Measurements from ENCODE around the gene NDEL1.

NDEL1 gene

DNA sequence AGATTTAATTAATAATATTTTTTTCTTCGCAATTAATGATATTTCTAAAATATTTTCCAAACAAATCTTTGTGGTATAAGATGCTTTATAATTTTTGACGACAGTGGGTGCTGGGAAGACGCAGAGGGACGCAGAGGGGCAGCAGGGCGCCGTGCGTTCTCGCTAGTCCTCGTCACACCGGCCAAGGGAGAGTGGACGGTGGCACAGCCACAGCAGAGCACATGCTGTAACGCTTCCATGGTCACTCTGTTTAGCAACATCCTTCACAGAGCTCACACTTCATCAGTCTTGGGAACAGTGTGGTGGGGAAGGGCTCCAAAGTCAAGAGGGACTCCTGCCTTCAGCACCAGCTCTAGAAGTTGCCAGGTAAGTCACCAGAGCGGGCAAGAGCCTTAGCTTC is 60.4 kb downstream of the NDEL1 start:
- no peak overlapping the region for H3K27ac ChIP-seq (ENCODE audit: low read length)
- no CpG with 5 or more reads among the region's 13 CpGs for WGBS (ENCODE audit: insufficient coverage, insufficient read length)
- no peaks in the 10 kb centered on the region for H3K4me1 ChIP-seq (ENCODE audit: control insufficient read depth, insufficient read depth, low read length)
- no peaks in the 10 kb centered on the region for H3K9me3 ChIP-seq (ENCODE audit: control insufficient read depth, insufficient read depth, low read length)
- no peak overlapping the region for H3K4me3 ChIP-seq (ENCODE audit: low read length)
- H3K27me3 ChIP-seq (ENCODE audit: control insufficient read depth, insufficient read depth, low read length) = no peaks in the 10 kb centered on the region
- H3K36me3 ChIP-seq (ENCODE audit: control insufficient read depth, insufficient read depth, low read length) = peaks cover 60% of the 10 kb centered on the region
- no peak for DNase-seq (ENCODE audit: low read depth, low spot score)

DNA sequence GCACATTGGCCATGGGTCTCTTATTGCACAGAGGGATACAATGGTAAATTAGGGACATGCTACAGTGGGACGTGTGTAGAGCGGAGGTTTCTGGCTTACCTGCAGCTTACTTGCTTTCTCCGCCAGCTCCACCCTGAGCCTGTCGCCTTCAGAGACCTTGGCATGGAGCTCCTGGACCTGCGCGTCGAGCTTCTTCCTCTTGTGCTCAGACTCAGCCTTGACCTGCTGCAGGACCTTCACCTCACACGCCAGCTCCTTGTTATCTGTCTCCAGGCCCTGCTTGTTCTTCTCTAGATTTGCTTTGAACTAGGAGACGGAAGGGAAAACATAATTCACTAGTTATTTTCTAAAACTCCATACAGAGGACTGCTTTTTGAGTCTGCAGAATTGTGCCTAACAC is 63.5 kb downstream of the NDEL1 start:
- WGBS (ENCODE audit: insufficient coverage, insufficient read length) = no CpG with 5 or more reads among the region's 9 CpGs
- Histone ChIP-seq H3K4me1 (ENCODE audit: control insufficient read depth, insufficient read depth, low read length) (no peaks in the 10 kb centered on the region), H3K36me3 (ENCODE audit: control insufficient read depth, insufficient read depth, low read length) (peaks cover 52% of the 10 kb centered on the region), H3K4me3 (ENCODE audit: low read length) (no peak overlapping the region), H3K27me3 (ENCODE audit: control insufficient read depth, insufficient read depth, low read length) (no peaks in the 10 kb centered on the region), H3K27ac (ENCODE audit: low read length) (no peak overlapping the region), H3K9me3 (ENCODE audit: control insufficient read depth, insufficient read depth, low read length) (no peaks in the 10 kb centered on the region)
- no peak for DNase-seq (ENCODE audit: low read depth, low spot score)

DNA sequence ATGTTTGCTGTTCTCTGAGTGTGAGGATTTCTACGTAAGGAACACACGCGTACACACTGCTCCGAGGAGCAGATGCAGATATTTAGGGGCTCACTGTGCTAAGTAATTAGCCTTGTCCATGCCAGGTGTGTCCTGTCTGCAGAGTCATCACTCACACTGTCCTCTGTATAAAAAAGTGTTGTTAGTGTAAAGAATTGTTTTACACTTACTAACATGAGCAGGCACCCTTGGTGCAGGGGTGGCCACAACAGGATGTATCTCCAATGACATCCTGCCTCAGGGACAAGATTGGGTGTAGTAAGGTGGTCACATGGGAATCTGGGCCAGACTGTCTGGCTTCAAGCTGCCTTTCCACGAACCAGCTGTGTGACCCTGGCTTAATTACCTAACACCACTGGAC is 63.9 kb downstream of the NDEL1 start:
- no CpG with 5 or more reads among the region's 5 CpGs for WGBS (ENCODE audit: insufficient coverage, insufficient read length)
- peaks cover 54% of the 10 kb centered on the region for H3K36me3 ChIP-seq (ENCODE audit: control insufficient read depth, insufficient read depth, low read length)
- H3K27me3 ChIP-seq (ENCODE audit: control insufficient read depth, insufficient read depth, low read length) = no peaks in the 10 kb centered on the region
- H3K4me1 ChIP-seq (ENCODE audit: control insufficient read depth, insufficient read depth, low read length) = no peaks in the 10 kb centered on the region
- H3K9me3 ChIP-seq (ENCODE audit: control insufficient read depth, insufficient read depth, low read length) = no peaks in the 10 kb centered on the region
- no peak for DNase-seq (ENCODE audit: low read depth, low spot score)
- H3K4me3 ChIP-seq (ENCODE audit: low read length) = no peak overlapping the region
- H3K27ac ChIP-seq (ENCODE audit: low read length) = no peak overlapping the region

DNA sequence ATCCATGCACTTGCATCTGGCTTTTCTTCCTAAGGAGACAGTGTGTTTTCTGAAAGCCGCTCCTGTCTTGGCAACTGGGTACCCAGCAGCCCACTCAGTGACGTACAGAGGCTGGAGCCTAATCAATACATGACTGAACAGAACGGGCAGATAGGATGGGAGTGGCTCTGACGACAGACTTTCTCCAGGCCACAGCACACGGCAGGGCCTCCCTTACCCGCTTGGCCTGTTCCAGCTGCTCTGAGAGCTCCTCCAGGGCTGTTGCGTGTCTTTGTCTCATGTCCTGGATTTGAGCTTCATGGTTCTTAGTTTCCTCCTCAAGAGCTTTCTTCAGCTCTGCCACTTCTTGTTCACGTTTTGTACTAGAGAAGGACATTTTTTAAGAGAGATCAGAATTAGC is 64.9 kb downstream of the NDEL1 start:
- no peak for DNase-seq (ENCODE audit: low read depth, low spot score)
- no peaks in the 10 kb centered on the region for H3K27me3 ChIP-seq (ENCODE audit: control insufficient read depth, insufficient read depth, low read length)
- no peak overlapping the region for H3K27ac ChIP-seq (ENCODE audit: low read length)
- H3K4me1 ChIP-seq (ENCODE audit: control insufficient read depth, insufficient read depth, low read length) = no peaks in the 10 kb centered on the region
- H3K36me3 ChIP-seq (ENCODE audit: control insufficient read depth, insufficient read depth, low read length) = peaks cover 55% of the 10 kb centered on the region
- H3K4me3 ChIP-seq (ENCODE audit: low read length) = no peak overlapping the region
- no CpG with 5 or more reads among the region's 8 CpGs for WGBS (ENCODE audit: insufficient coverage, insufficient read length)
- H3K9me3 ChIP-seq (ENCODE audit: control insufficient read depth, insufficient read depth, low read length) = no peaks in the 10 kb centered on the region

DNA sequence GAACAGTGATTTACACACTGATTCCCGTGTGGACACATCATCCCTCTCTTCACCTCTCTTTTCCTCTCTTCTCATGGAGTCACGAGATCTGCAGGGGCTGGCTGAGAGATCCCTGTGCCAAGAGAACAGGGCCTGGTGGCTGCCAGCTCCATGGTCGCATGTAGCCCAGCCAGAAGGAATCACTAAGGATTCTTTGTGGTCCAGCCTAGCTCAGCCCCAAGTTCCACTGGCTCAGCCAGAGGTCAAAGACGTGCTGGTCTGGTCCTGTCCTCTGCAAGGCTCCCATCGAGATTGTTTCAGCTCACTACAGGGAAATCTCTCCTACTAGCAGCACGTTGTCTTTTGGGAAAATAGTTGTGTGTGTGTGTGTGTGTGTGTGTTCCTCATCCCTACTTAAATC is 66.4 kb downstream of the NDEL1 start:
- Histone ChIP-seq H3K36me3 (ENCODE audit: control insufficient read depth, insufficient read depth, low read length) (peaks cover 56% of the 10 kb centered on the region), H3K27me3 (ENCODE audit: control insufficient read depth, insufficient read depth, low read length) (no peaks in the 10 kb centered on the region), H3K9me3 (ENCODE audit: control insufficient read depth, insufficient read depth, low read length) (no peaks in the 10 kb centered on the region), H3K27ac (ENCODE audit: low read length) (no peak overlapping the region), H3K4me1 (ENCODE audit: control insufficient read depth, insufficient read depth, low read length) (no peaks in the 10 kb centered on the region), H3K4me3 (ENCODE audit: low read length) (no peak overlapping the region)
- WGBS (ENCODE audit: insufficient coverage, insufficient read length) = no CpG with 5 or more reads among the region's 6 CpGs
- DNase-seq (ENCODE audit: low read depth, low spot score) = no peak

DNA sequence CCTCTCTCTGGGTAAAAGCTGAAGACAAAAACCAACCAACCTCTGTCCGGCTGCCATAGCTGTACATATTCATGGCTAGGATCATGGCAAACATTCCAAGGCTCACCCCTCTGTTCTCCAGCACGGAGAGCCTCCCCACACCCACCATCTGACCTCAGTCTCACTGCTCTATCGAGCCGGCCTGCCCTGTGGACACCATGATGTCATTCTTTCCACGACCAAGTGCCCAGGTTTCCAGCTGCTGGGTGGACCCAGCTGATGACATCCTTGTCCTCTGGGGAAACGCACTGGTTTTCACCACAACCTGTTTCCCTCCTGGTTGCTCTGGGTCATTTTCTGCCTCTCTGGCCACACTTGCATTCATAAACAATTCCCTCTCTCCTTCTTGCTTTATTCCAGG is 67.7 kb downstream of the NDEL1 start:
- DNase-seq (ENCODE audit: low read depth, low spot score) = no peak
- WGBS (ENCODE audit: insufficient coverage, insufficient read length) = no CpG with 5 or more reads among the region's 6 CpGs
- Histone ChIP-seq H3K4me3 (ENCODE audit: low read length) (no peak overlapping the region), H3K27me3 (ENCODE audit: control insufficient read depth, insufficient read depth, low read length) (no peaks in the 10 kb centered on the region; the same call in 1 of the 2 replicates), H3K27ac (ENCODE audit: low read length) (no peak overlapping the region), H3K36me3 (ENCODE audit: control insufficient read depth, insufficient read depth, low read length) (peaks cover 59% of the 10 kb centered on the region), H3K4me1 (ENCODE audit: control insufficient read depth, insufficient read depth, low read length) (no peaks in the 10 kb centered on the region), H3K9me3 (ENCODE audit: control insufficient read depth, insufficient read depth, low read length) (no peaks in the 10 kb centered on the region)

DNA sequence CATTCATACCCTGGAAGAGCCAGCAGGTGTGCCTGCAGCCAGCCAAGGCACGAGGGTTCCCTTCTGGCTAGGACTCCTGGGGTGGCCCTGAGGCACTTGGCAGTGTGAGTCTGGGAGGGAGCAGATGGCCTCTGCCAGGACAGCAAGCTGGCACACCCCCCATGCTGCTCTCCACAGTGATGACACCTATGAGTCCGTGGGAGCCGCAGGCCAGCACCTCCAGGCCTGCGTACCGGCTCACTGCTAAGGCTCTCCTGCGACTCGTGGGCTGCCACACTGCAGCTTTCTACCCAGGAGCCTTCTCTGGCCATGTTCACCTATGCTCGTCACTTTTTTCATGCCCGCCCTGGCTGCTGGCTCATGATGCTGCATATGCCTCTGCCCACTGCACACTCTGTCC is 68.1 kb downstream of the NDEL1 start:
- peaks cover 58% of the 10 kb centered on the region for H3K36me3 ChIP-seq (ENCODE audit: control insufficient read depth, insufficient read depth, low read length)
- no peak for DNase-seq (ENCODE audit: low read depth, low spot score)
- H3K4me1 ChIP-seq (ENCODE audit: control insufficient read depth, insufficient read depth, low read length) = no peaks in the 10 kb centered on the region
- no peaks in the 10 kb centered on the region; the same call in 1 of the 2 replicates for H3K27me3 ChIP-seq (ENCODE audit: control insufficient read depth, insufficient read depth, low read length)
- no peak overlapping the region for H3K4me3 ChIP-seq (ENCODE audit: low read length)
- no CpG with 5 or more reads among the region's 9 CpGs for WGBS (ENCODE audit: insufficient coverage, insufficient read length)
- H3K27ac ChIP-seq (ENCODE audit: low read length) = no peak overlapping the region
- no peaks in the 10 kb centered on the region for H3K9me3 ChIP-seq (ENCODE audit: control insufficient read depth, insufficient read depth, low read length)

DNA sequence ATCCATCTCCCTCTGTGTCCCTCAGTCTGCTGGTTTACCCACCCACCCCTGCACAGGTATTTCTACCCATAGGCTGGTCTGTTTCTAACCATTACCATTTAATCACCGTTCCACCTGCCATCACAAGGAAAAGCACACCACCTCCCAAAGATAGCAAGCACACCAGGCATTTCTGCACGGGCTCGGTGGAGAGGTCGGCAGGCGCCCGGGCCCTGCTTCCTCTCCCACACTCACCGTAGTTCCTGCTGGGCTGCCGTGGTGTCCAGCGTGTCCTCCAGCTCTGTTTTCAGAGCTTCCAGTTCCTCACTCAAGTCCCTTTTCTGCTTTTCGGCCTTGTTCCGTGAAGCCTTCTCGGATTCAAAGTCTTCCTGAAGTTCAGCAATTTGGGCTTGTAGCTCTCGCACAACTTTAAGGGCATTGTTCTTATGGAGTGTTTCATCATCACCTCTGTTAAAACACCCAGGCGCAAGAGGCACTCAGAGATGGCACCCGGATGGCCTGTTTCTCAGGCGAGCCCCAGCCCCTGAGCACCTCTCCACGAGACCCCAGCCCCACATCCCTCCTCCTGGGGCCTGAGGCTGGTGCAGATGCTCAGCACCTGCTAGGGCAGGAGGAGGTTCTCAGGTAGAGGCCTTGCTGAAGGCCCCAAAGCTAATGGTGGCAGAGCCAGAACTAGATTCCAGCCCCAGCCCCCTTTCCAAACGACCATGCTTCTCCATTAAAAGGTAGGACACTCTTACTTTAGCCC is 69.0 kb downstream of the NDEL1 start:
- no peaks in the 10 kb centered on the region; the same call in 1 of the 2 replicates for H3K27me3 ChIP-seq (ENCODE audit: control insufficient read depth, insufficient read depth, low read length)
- peaks cover 55% of the 10 kb centered on the region for H3K36me3 ChIP-seq (ENCODE audit: control insufficient read depth, insufficient read depth, low read length)
- DNase-seq (ENCODE audit: low read depth, low spot score) = no peak
- WGBS (ENCODE audit: insufficient coverage, insufficient read length) = no CpG with 5 or more reads among the region's 18 CpGs
- no peaks in the 10 kb centered on the region for H3K4me1 ChIP-seq (ENCODE audit: control insufficient read depth, insufficient read depth, low read length)
- H3K27ac ChIP-seq (ENCODE audit: low read length) = no peak overlapping the region
- H3K4me3 ChIP-seq (ENCODE audit: low read length) = no peak overlapping the region
- H3K9me3 ChIP-seq (ENCODE audit: control insufficient read depth, insufficient read depth, low read length) = no peaks in the 10 kb centered on the region

DNA sequence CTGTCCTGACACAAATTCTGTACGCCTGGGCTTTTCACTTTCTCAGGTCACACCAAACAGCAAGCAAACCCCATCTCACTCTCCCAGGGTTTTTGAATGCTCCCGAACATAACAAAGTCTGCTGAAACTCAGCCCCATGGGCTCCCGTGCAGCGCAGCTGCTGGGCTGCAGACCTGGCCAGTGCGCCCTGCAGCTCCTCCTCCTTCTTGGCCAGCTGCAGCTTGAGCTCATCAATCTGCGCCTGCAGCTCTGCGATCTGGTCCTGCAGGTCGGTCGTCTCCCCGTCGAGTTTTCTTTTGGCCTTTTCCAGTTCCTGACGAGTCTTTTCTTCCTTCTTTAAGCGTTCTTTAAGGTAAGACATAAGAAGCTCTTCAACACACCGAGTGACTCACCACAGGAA is 70.5 kb downstream of the NDEL1 start:
- Histone ChIP-seq H3K9me3 (ENCODE audit: control insufficient read depth, insufficient read depth, low read length) (no peaks in the 10 kb centered on the region), H3K27me3 (ENCODE audit: control insufficient read depth, insufficient read depth, low read length) (no peaks in the 10 kb centered on the region; the same call in 1 of the 2 replicates), H3K27ac (ENCODE audit: low read length) (no peak overlapping the region), H3K4me3 (ENCODE audit: low read length) (no peak overlapping the region), H3K4me1 (ENCODE audit: control insufficient read depth, insufficient read depth, low read length) (no peaks in the 10 kb centered on the region), H3K36me3 (ENCODE audit: control insufficient read depth, insufficient read depth, low read length) (peaks cover 43% of the 10 kb centered on the region)
- no CpG with 5 or more reads among the region's 14 CpGs for WGBS (ENCODE audit: insufficient coverage, insufficient read length)
- DNase-seq (ENCODE audit: low read depth, low spot score) = no peak

DNA sequence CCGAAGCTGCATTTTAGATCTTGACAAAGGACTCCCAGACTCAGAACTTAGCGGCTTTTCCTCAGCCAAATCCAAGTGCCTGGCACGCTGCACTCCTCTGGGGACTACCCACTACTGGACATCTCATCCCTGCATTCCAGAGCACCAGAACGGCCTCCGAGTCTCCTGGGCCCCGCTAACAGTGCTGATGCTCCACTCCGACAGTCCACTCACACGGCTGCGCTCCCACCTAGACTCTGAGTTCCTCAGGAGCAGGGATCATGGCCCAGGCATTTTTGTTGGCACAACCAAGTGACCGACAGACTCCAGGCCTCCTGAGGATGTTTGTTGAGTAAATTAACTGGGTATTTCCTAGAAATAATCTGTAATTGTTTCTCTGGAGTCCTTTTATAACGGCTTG is 79.1 kb downstream of the NDEL1 start:
- WGBS (ENCODE audit: insufficient coverage, insufficient read length) = no CpG with 5 or more reads among the region's 11 CpGs

More for the DNA sequence above, 79.1 kb downstream of the NDEL1 start:
- no peak overlapping the region for H3K4me3 ChIP-seq (ENCODE audit: low read length)
- H3K9me3 ChIP-seq (ENCODE audit: control insufficient read depth, insufficient read depth, low read length) = no peaks in the 10 kb centered on the region
- DNase-seq (ENCODE audit: low read depth, low spot score) = no peak
- no peaks in the 10 kb centered on the region for H3K27me3 ChIP-seq (ENCODE audit: control insufficient read depth, insufficient read depth, low read length)
- H3K4me1 ChIP-seq (ENCODE audit: control insufficient read depth, insufficient read depth, low read length) = no peaks in the 10 kb centered on the region
- no peak overlapping the region for H3K27ac ChIP-seq (ENCODE audit: low read length)
- H3K36me3 ChIP-seq (ENCODE audit: control insufficient read depth, insufficient read depth, low read length) = peaks cover 16% of the 10 kb centered on the region

All from iPS DF 6.9 (cell line).